ENCODE measurements around the gene KDM7A. TPM values are rescaled to one million over a fixed set of nuclear protein-coding genes. Genes with fewer than 3 reads are reported as not detected.
"Not testable (repeated sequence)": the region's sequence is repeated elsewhere in the genome, so short reads cannot be mapped to it uniquely, and the experiment has no call there.

KDM7A gene
- total RNA-seq, 2 experiments from 2014 or later: 3.3 TPM

DNA sequence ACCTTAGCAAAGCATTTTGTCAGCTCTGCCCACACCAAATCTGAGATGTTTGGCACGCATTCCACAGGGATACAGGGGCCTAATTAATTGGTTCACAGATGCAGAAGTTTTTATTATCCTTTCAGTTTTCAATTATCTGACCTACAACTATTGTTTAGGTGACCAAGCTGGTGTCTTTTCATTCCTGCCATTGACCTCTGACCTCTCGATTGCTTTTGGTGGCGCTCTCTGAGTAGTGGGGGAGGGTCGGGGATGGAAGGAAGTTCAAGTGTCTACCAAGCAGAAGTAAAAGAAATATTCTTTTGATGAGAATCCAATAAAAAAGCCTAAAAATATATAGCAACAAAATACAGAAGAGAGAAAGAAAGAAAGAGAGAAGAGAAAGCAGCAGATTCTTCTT is 28.8 kb upstream of the KDM7A start:
- H3K4me3 ChIP-seq (ENCODE audit: low read depth, low read length, poor library complexity, severe bottlenecking): no peak overlapping the region
- CTCF ChIA-PET (ENCODE audit: unreplicated experiment): no interaction called here
- no peak overlapping the region for H3K4me2 ChIP-seq (ENCODE audit: low read length)
- peaks cover 11% of the 10 kb centered on the region for H3K9me3 ChIP-seq (ENCODE audit: low read length)
- H3K27ac ChIP-seq (ENCODE audit: low read depth, low read length, poor library complexity, severe bottlenecking): no peak overlapping the region
- no peak for DNase-seq (ENCODE audit: low spot score)
- H3K79me2 ChIP-seq (ENCODE audit: insufficient read depth, low read depth, low read length): no peaks in the 10 kb centered on the region
- H3K4me1 ChIP-seq (ENCODE audit: insufficient read depth, low read length, poor library complexity, severe bottlenecking): peaks cover 18% of the 10 kb centered on the region
- intact Hi-C loops (cut with micrococcal nuclease; ENCODE audit: unreplicated experiment): no loop called here
- no peaks in the 10 kb centered on the region for H3K9me2 ChIP-seq (ENCODE audit: insufficient read depth, low read length)
- BruUV-seq (replicated peaks): no TSS peak
- H4K20me1 ChIP-seq (ENCODE audit: insufficient read depth, low read length): no peaks in the 10 kb centered on the region
- no peak overlapping the region for H2AFZ ChIP-seq (ENCODE audit: low read length)
- TF ChIP-seq CTCF (conservative IDR thresholded peaks at IDR 0.05; ENCODE audit: low read length) (no peak), EZH2phosphoT487 (IDR thresholded peaks at IDR 0.05; ENCODE audit: borderline replicate concordance, low read depth, low read length) (no peak)
- H3K36me3 ChIP-seq (ENCODE audit: insufficient read depth, low read length): no peaks in the 10 kb centered on the region
- POLR2A ChIA-PET: no interaction called here

- no peaks in the 10 kb centered on the region for H4K20me1 ChIP-seq (ENCODE audit: insufficient read depth, low read length)
- H3K9me3 ChIP-seq (ENCODE audit: low read length): peaks cover 11% of the 10 kb centered on the region
- H3K9me2 ChIP-seq (ENCODE audit: insufficient read depth, low read length): no peaks in the 10 kb centered on the region
- DNase-seq (ENCODE audit: low spot score): no peak
- H3K4me3 ChIP-seq (ENCODE audit: low read depth, low read length, poor library complexity, severe bottlenecking): no peak overlapping the region
- no peaks in the 10 kb centered on the region for H3K79me2 ChIP-seq (ENCODE audit: insufficient read depth, low read depth, low read length)
- no peak overlapping the region for H3K4me2 ChIP-seq (ENCODE audit: low read length)
- TF ChIP-seq CTCF (conservative IDR thresholded peaks at IDR 0.05; ENCODE audit: low read length) (no peak), EZH2phosphoT487 (IDR thresholded peaks at IDR 0.05; ENCODE audit: borderline replicate concordance, low read depth, low read length) (no peak)
- ChIA-PET POLR2A (interaction anchor here (0.9 kb wide), 1 partner anchor 22 kb away, joined by 3 read pairs; no protein-coding TSS in a partner anchor), CTCF (ENCODE audit: unreplicated experiment) (no interaction called here)
- no peaks in the 10 kb centered on the region for H3K36me3 ChIP-seq (ENCODE audit: insufficient read depth, low read length)
- BruUV-seq (replicated peaks): no TSS peak
- H3K27ac ChIP-seq (ENCODE audit: low read depth, low read length, poor library complexity, severe bottlenecking): no peak overlapping the region
- peaks cover 6% of the 10 kb centered on the region for H3K4me1 ChIP-seq (ENCODE audit: insufficient read depth, low read length, poor library complexity, severe bottlenecking)
- H2AFZ ChIP-seq (ENCODE audit: low read length): no peak overlapping the region
- intact Hi-C loops (cut with micrococcal nuclease; ENCODE audit: unreplicated experiment): no loop called here
Observed at GRCh38 chr7:140203556-140203955, 26.8 kb upstream of the KDM7A start.

GRCh38 chr7:140202942-140203341 is 26.2 kb upstream of the KDM7A start:
- H3K27ac ChIP-seq (ENCODE audit: low read depth, low read length, poor library complexity, severe bottlenecking); H3K4me1 ChIP-seq (ENCODE audit: insufficient read depth, low read length, poor library complexity, severe bottlenecking); H3K9me2 ChIP-seq (ENCODE audit: insufficient read depth, low read length); POLR2A ChIA-PET; H3K79me2 ChIP-seq (ENCODE audit: insufficient read depth, low read depth, low read length); H2AFZ ChIP-seq (ENCODE audit: low read length); CTCF ChIA-PET (ENCODE audit: unreplicated experiment); H3K4me3 ChIP-seq (ENCODE audit: low read depth, low read length, poor library complexity, severe bottlenecking); intact Hi-C loops (cut with micrococcal nuclease; ENCODE audit: unreplicated experiment); H3K4me2 ChIP-seq (ENCODE audit: low read length); H3K36me3 ChIP-seq (ENCODE audit: insufficient read depth, low read length); H4K20me1 ChIP-seq (ENCODE audit: insufficient read depth, low read length); BruUV-seq (replicated peaks); DNase-seq (ENCODE audit: low spot score): not testable (repeated sequence)
- peaks cover 11% of the 10 kb centered on the region for H3K9me3 ChIP-seq (ENCODE audit: low read length)

Data from OCI-LY7 (cell line).